Measurements from ENCODE around the gene GSG1. TPM values are rescaled to one million over a fixed set of nuclear protein-coding genes. Genes with fewer than 3 reads are reported as not detected.

GSG1 gene
- total RNA-seq, 2 donors from 2014 or later = 0.66 to 2.1 TPM

- Histone ChIP-seq H3K4me3 (no peak overlapping the region), H3K9me3 (no peaks in the 10 kb centered on the region), H3K36me3 (replicated peaks in 1 of 2; ENCODE audit: insufficient read depth in 1 of 2, low read depth in 2 of 2) (peaks cover 0 to 3% of the 10 kb centered on the region in 2 donors), H3K27me3 (no peaks in the 10 kb centered on the region), H3K4me1 (no peaks in the 10 kb centered on the region), H3K27ac (no peak overlapping the region)
- TF ChIP-seq POLR2A (IDR thresholded peaks at IDR 0.05) = no peak
- TF ChIP-seq, protein P1, sequence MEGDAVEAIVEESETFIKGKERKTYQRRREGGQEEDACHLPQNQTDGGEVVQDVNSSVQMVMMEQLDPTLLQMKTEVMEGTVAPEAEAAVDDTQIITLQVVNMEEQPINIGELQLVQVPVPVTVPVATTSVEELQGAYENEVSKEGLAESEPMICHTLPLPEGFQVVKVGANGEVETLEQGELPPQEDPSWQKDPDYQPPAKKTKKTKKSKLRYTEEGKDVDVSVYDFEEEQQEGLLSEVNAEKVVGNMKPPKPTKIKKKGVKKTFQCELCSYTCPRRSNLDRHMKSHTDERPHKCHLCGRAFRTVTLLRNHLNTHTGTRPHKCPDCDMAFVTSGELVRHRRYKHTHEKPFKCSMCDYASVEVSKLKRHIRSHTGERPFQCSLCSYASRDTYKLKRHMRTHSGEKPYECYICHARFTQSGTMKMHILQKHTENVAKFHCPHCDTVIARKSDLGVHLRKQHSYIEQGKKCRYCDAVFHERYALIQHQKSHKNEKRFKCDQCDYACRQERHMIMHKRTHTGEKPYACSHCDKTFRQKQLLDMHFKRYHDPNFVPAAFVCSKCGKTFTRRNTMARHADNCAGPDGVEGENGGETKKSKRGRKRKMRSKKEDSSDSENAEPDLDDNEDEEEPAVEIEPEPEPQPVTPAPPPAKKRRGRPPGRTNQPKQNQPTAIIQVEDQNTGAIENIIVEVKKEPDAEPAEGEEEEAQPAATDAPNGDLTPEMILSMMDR (IDR thresholded peaks at IDR 0.05) = no peak
- WGBS, 2 donors = 73 to 79% methylated on average over 10 of the region's 10 CpGs
- no peak for ATAC-seq
- no peak for DNase-seq
- intact Hi-C loops (cut with DNase I) = no loop called here
Measured at GRCh38 chr12:13071305-13072280, 31.9 kb downstream of the GSG1 start.

DNA sequence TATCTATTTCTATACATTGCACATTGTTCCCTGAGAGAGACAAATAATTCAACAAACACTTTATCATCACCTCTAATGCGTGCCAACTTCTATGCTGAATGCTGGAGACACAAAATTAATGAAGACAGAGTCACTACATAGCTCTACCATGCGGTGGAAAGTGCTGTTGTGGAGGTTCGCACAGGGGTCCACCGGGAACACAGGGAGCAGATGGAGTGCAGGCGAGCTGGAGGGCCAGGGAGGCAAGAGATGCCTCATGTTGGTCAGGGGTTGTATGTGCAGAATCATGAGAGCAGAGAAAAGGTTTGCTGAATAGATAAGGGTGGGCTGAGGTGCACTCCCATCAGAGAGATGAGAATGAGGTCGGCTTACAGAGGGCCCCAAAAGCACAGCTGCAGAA, 34.1 kb downstream of the GSG1 start:
- 87 to 95% methylated on average over 6 of the region's 6 CpGs for WGBS, 2 donors
- no peak overlapping the region for H3K27ac ChIP-seq
- no peak for DNase-seq
- H3K4me3 ChIP-seq = no peak overlapping the region
- no peak for ATAC-seq
- H3K9me3 ChIP-seq = no peaks in the 10 kb centered on the region
- no peaks in the 10 kb centered on the region for H3K27me3 ChIP-seq
- no peak for TF ChIP-seq POLR2A (IDR thresholded peaks at IDR 0.05)
- intact Hi-C loops (cut with DNase I) = no loop called here
- H3K36me3 ChIP-seq (replicated peaks in 1 of 2; ENCODE audit: insufficient read depth in 1 of 2, low read depth in 2 of 2) = no peaks in the 10 kb centered on the region
- H3K4me1 ChIP-seq = no peaks in the 10 kb centered on the region

DNA sequence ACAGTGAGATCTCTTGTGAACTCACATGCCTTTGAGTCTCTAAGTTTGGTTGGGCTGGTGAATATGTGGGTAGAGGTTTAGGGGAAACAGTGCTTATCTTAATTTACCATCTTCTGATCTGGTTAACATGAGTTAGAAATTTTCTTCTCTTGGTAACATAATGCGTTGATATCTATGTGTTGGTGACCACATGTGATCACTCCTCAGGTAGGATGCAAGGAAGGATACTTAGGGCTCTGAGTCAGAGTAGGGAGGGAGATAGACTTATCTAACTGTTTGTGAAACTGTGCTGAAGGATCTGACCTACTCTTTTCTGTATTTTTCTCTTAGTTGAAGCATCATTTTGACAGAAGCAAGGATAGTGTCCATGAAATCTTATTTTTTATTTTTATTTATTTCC, 36.1 kb downstream of the GSG1 start:
- H3K36me3 ChIP-seq (replicated peaks in 1 of 2; ENCODE audit: insufficient read depth in 1 of 2, low read depth in 2 of 2) = no peaks in the 10 kb centered on the region
- DNase-seq (no peak), ATAC-seq (no peak)

DNA sequence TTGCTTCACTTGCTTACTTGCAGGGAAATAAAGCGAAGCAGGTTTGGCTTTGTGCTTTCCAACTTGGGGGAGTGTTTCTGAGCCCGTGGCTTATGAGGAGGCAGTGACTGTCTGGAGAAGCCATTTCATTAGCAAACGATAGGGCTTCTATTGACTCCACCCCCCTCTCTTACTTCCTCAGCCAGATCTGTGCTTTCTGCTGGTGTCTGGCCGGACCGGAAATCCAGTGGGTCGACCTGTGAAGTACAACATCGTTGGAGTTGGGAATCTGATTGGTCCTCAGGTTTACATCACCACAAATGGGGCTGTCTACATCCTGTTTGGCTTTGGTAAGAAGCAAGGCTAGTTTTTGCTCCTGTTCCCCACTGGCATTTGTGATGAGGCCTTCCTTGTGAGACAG, 37.0 kb downstream of the GSG1 start:
- no peak for DNase-seq
- WGBS, 2 donors = 83 to 84% methylated on average over 7 of the region's 7 CpGs
- Histone ChIP-seq H3K4me1 (no peaks in the 10 kb centered on the region), H3K9me3 (no peaks in the 10 kb centered on the region), H3K27me3 (no peaks in the 10 kb centered on the region), H3K27ac (no peak overlapping the region), H3K36me3 (replicated peaks in 1 of 2; ENCODE audit: insufficient read depth in 1 of 2, low read depth in 2 of 2) (no peaks in the 10 kb centered on the region), H3K4me3 (no peak overlapping the region)
- TF ChIP-seq, protein P1 (IDR thresholded peaks at IDR 0.05) = no peak
- TF ChIP-seq POLR2A (IDR thresholded peaks at IDR 0.05) = no peak
- no peak for ATAC-seq
- intact Hi-C loops (cut with DNase I) = no loop called here

More for the DNA sequence above, 36.1 kb downstream of the GSG1 start:
- Histone ChIP-seq H3K4me1 (no peaks in the 10 kb centered on the region), H3K27ac (no peak overlapping the region), H3K9me3 (no peaks in the 10 kb centered on the region), H3K4me3 (no peak overlapping the region), H3K27me3 (no peaks in the 10 kb centered on the region)
- 88 to 90% methylated on average over 1 of the region's 1 CpG for WGBS, 2 donors
- intact Hi-C loops (cut with DNase I) = no loop called here
- TF ChIP-seq, protein P1 (IDR thresholded peaks at IDR 0.05) = no peak
- TF ChIP-seq POLR2A (IDR thresholded peaks at IDR 0.05) = no peak

- ATAC-seq (no peak), DNase-seq (no peak)
- no peaks in the 10 kb centered on the region for H3K9me3 ChIP-seq
- TF ChIP-seq POLR2A (IDR thresholded peaks at IDR 0.05) = no peak
- TF ChIP-seq, protein P1 (IDR thresholded peaks at IDR 0.05) = no peak
- no peaks in the 10 kb centered on the region for H3K4me1 ChIP-seq
- H3K4me3 ChIP-seq = no peak overlapping the region
- intact Hi-C loops (cut with DNase I) = no loop called here
- WGBS, 2 donors = 81 to 90% methylated on average over 2 of the region's 2 CpGs
- no peak overlapping the region for H3K27ac ChIP-seq
- no peaks in the 10 kb centered on the region for H3K36me3 ChIP-seq (replicated peaks in 1 of 2; ENCODE audit: insufficient read depth in 1 of 2, low read depth in 2 of 2)
- no peaks in the 10 kb centered on the region for H3K27me3 ChIP-seq
Measured at GRCh38 chr12:13066014-13066413, 37.5 kb downstream of the GSG1 start.
